Activated CD4-positive, CD25-positive, alpha-beta regulatory T cell treated with anti-CD3 and anti-CD28 coated beads, Interleukin-2, amount 50 U/mL, for 72 hours (primary cell): ENCODE data around the gene RNLS.

Experiments
- DNase-seq: peaks from one replicate; pipeline ENCODE4 v3.0.0; 2021

The RNLS gene

DNA sequence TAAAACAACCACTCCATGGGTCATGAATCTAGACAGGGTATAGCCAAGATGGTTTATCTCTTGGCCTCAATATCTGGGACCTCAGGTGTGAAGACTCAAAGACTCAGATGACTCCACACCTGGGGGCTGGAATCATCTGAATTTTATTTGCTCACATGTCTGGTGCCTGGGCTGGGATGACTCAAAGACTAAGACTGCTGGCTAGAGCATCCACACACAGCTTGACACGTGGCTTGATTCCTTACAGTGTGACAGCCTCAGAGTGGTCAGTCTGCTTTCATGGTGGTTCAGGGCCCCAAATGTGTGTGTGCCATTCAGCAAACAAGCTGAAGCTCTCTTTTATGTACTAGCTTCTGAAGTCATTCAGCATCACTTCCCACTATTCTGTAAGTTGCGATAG lies 333.7 kb downstream of the RNLS start:
- DNase-seq: no peak

DNA sequence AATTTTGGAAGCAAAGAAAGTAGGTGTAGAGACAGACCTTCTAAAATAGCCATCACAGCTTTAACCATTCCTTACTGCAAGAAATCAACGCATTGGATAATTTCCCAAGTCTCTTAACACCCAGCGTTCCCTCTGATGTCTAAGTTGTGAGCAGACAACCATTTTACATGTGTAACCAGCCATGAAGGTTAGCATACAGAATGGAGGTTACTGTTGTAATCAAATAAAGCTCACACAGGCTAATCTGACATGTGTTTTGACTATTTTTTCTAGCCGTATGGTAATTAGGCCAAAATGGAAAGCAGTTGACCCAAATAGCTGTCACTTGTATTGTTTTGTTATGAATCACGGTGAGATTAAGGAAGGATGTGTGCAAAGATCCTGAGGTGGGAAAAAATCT lies 336.4 kb downstream of the RNLS start:
- no peak for DNase-seq

GRCh38 chr10:88245974-88246511 lies 337.1 kb downstream of the RNLS start:
- no peak for DNase-seq

GRCh38 chr10:88244781-88245625 lies 338.1 kb downstream of the RNLS start:
- no peak for DNase-seq

GRCh38 chr10:88243836-88244730 lies 339.0 kb downstream of the RNLS start:
- DNase-seq: no peak

GRCh38 chr10:88243202-88243744 lies 339.8 kb downstream of the RNLS start:
- no peak for DNase-seq

DNA sequence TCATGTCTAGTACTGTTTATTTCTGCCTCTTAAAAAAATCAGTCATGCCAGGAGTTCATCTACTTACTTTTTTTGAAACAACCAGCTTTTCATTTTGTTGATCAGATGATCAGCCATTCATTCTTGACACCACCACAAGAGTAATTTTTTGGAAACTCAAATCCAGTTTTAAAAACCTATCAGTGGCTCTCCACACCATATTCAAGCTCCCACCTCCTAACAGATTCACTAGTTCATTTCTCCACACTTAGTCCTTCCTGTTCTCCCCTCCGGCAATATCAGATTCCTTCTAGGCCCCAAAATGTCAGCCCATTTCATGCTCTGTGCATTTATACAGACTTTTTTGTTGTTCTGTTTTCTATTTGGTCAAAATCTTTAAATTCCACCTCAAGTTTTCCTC lies 341.6 kb downstream of the RNLS start:
- DNase-seq: no peak

DNA sequence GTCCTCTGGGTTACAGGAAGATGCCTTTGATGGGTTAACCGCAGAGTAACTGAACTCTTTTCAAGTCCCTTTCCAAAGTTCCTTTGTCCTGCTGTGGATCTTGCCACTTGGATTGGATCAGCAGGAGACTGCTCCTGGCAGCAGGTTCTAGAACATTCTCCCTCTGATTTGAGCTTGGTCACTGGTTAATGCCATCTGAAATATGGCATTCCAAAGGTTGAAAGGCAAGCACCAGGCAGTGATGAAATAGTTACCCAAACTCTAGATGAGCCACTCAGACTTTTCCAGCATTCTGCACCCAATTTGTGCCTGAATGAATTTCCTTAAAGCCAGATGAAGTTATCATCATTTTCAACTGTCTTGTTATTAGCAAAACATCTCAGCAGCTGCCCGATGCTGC lies 343.9 kb downstream of the RNLS start:
- DNase-seq: no peak

GRCh38 chr10:88238615-88238914 lies 344.6 kb downstream of the RNLS start:
- no peak for DNase-seq

- DNase-seq: no peak
Observed at GRCh38 chr10:88237896-88238614, 345.1 kb downstream of the RNLS start.

GRCh38 chr10:88236121-88236743 lies 346.9 kb downstream of the RNLS start:
- DNase-seq: no peak

DNA sequence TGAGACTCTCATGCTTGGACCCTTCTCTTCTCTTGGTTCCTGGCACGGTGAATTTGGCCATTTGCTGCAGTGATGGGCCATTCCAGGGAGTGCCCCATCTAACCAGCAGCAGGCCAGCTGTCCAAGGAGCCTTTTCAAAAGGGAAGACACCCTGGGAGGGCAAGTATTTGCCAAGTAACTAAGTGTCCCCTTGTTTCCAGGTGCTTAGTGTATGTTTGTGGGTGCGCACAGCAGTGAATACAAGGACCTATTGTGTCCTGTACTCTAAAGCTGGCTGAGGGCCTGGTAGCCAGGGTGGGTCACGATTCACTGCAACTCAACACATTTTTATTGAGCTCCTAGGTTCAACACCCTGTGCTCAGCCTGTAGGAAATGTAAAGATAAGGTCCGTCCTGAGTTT lies 348.8 kb downstream of the RNLS start:
- no peak for DNase-seq

- no peak for DNase-seq
Observed at GRCh38 chr10:88233870-88234269, 349.2 kb downstream of the RNLS start.

- DNase-seq: no peak
Observed at GRCh38 chr10:88232983-88233543, 350.1 kb downstream of the RNLS start.

- no peak for DNase-seq
Observed at GRCh38 chr10:88232029-88232895, 350.9 kb downstream of the RNLS start.

- DNase-seq: no peak
Observed at GRCh38 chr10:88230251-88230650, 352.9 kb downstream of the RNLS start.

GRCh38 chr10:88228130-88228529 lies 355.0 kb downstream of the RNLS start:
- DNase-seq: no peak

DNA sequence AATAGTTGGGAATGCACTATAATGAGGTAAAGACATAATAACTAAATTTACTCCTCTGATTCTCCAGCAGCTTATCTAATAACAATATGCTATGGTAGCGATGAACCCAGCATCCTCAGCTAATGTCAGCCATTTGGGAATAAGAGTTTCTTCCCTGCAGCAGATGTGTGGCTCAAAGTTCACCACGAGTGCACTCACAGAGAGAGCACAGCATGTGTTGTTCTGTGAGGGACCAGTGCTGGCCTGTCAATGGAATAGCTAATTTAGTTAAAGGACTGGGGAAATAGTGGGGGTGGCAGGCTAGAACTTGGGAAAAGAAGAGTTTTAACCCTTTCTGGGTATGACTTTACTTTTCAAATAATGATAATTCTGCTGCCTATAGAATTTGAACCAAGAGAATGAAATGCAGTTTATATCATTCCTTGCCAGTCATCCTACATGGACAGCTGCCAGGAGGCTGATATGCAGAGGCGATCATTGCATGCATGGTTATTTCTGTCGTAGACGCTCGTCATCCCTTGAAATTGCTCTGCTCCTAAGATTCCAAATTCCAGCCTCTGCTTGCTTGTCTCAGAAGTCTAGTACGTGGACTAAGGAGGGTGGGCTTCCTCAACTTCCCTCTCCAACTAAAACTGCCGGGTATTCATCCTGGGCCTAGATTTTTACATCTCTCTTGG lies 355.6 kb downstream of the RNLS start:
- DNase-seq: no peak

DNA sequence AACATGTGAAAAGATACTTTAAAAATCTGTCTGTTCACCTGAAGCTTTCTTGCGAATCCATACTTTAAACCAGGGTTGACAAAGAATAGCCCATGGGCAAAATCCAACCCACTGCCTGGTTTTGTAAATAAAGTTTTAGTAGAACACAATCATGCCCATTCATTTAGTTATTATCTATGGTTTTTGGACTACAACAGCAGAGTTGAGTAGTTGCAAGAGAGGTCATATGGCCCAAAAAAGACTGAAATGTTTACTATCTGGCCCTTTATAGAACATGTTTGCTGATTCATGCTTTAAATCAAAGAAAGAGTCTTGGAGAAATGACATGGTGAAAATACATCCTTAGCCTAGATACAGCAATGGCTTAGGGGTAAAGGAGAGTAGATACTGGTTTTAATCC lies 356.2 kb downstream of the RNLS start:
- no peak for DNase-seq

GRCh38 chr10:88226071-88226659 lies 357.0 kb downstream of the RNLS start:
- DNase-seq: no peak
